GM23248 (cell line): ENCODE results near the gene MAMDC4. TPM values are rescaled to one million over a fixed set of nuclear protein-coding genes. Genes with fewer than 3 reads are reported as not detected.
"Not testable (repeated sequence)": the region's sequence is repeated elsewhere in the genome, so short reads cannot be mapped to it uniquely, and the experiment has no call there.

ENCODE experiments used
- DNase-seq: peaks from one replicate; pipeline ENCODE4 v3.0.0-alpha.2; 2015
- H2AFZ ChIP-seq: fragments of 200-600 bp; sonication (generic); 2 replicates; pipeline ENCODE4 v1.6.1; 2016; ENCODE audit warnings: antibody characterized with exemption
- H3F3A ChIP-seq: fragments of 200-600 bp; sonication (generic); 2 replicates; pipeline ENCODE4 v1.6.1; 2016; ENCODE audit warnings: mild to moderate bottlenecking, antibody characterized with exemption, mixed run types; ENCODE audit not compliant: insufficient read depth
- H3K27ac ChIP-seq: fragments of 200-600 bp; sonication (generic); 2 replicates; pipeline ENCODE4 v1.5.1; 2016; ENCODE audit warnings: mild to moderate bottlenecking
- H3K27me3 ChIP-seq: fragments of 200-600 bp; sonication (generic); replicated peaks from 2 replicates; pipeline ENCODE4 v1.6.1; 2016; ENCODE audit warnings: mild to moderate bottlenecking; ENCODE audit not compliant: insufficient read depth
- H3K36me3 ChIP-seq: fragments of 200-600 bp; sonication (generic); 2 replicates; pipeline ENCODE4 v1.6.1; 2016; ENCODE audit warnings: low read depth, mild to moderate bottlenecking
- H3K4me1 ChIP-seq: fragments of 200-600 bp; sonication (generic); 2 replicates; pipeline ENCODE4 v1.6.1; 2016; ENCODE audit warnings: mild to moderate bottlenecking; ENCODE audit not compliant: insufficient read depth
- H3K4me2 ChIP-seq: fragments of 200-600 bp; sonication (generic); one replicate; pipeline ENCODE4 v1.6.1; 2016; ENCODE audit warnings: mild to moderate bottlenecking; ENCODE audit not compliant: unreplicated experiment
- H3K4me3 ChIP-seq: fragments of 200-600 bp; sonication (generic); 2 replicates; pipeline ENCODE4 v1.5.1; 2016; ENCODE audit warnings: mild to moderate bottlenecking
- H3K79me2 ChIP-seq: fragments of 200-600 bp; sonication (generic); 2 replicates; pipeline ENCODE4 v1.6.1; 2016; ENCODE audit warnings: mild to moderate bottlenecking; ENCODE audit not compliant: insufficient read depth
- H3K9ac ChIP-seq: fragments of 200-600 bp; sonication (generic); 2 replicates; pipeline ENCODE4 v1.6.1; 2016; ENCODE audit warnings: mild to moderate bottlenecking
- H3K9me2 ChIP-seq: fragments of 200-600 bp; sonication (generic); 2 replicates; pipeline ENCODE4 v1.6.1; 2016; ENCODE audit warnings: mixed run types, mild to moderate bottlenecking, moderate library complexity; ENCODE audit not compliant: insufficient read depth
- H3K9me3 ChIP-seq: fragments of 200-600 bp; sonication (generic); one replicate; pipeline ENCODE4 v1.6.1; 2017; ENCODE audit warnings: low read depth
- H4K20me1 ChIP-seq: fragments of 200-600 bp; sonication (generic); 2 replicates; pipeline ENCODE4 v1.6.0; 2016; ENCODE audit not compliant: insufficient read depth
- EZH2 ChIP-seq: fragments of 200-600 bp; sonication (generic); IDR thresholded peaks from 2 replicates; pipeline ENCODE4 v1.6.1; 2018; ENCODE audit warnings: antibody characterized with exemption, mild to moderate bottlenecking; ENCODE audit not compliant: insufficient read depth, poor library complexity, severe bottlenecking
- EZH2phosphoT487 ChIP-seq: fragments of 200-600 bp; sonication (generic); IDR thresholded peaks from 2 replicates; pipeline ENCODE4 v1.6.1; 2018; ENCODE audit warnings: antibody characterized with exemption, moderate library complexity, mild to moderate bottlenecking, low read depth; ENCODE audit not compliant: insufficient read depth
- WGBS, 2 experiments: methylation state at CpG; one replicate each; pipeline ENCODE4 v1.1.6; 2015 to 2017; ENCODE audit warnings: low lambda C conversion rate in 2 of 2, low coverage in 1 of 2; ENCODE audit errors: missing lambda C conversion rate in 2 of 2; 5-methylcytosine and 5-hydroxymethylcytosine counted together
- in situ Hi-C: fragments of 300-500 bp; cut with MboI; formaldehyde crosslinking; loops from 2 replicates; pipeline ENCODE4 v1.15.0; 2020
- polyA plus RNA-seq: library from polyadenylated mRNA; unstranded; fragments of >200 nt; fragmentation: Nextera tagmentation; extraction: Ambion mirVana; gene quantifications from 2 replicates; pipeline ENCODE4 v1.2.1, GENCODE V29; 2016
- total RNA-seq: library from RNA; depleted of rRNA; stranded (reverse); fragments of >200 nt; shearing (Covaris generic); gene quantifications from 2 replicates; pipeline ENCODE4 v1.2.3, GENCODE V29; 2014

MAMDC4 gene
- total and polyA plus RNA-seq, 2 experiments from 2014 or later, result 0.35 to 2.3 TPM

GRCh38 chr9:136835932-136836904 lies 15.9 kb upstream of the MAMDC4 start:
- Histone ChIP-seq H3K4me2 (no peak overlapping the region), H3K27me3 (no peaks in the 10 kb centered on the region), H3K4me3 (no peak overlapping the region), H2AFZ (no peak overlapping the region), H4K20me1 (no peaks in the 10 kb centered on the region), H3K79me2 (no peaks in the 10 kb centered on the region), H3K4me1 (peaks cover 8% of the 10 kb centered on the region; the same call in 1 of the 2 replicates), H3K9ac (no peak overlapping the region), H3K36me3 (no peaks in the 10 kb centered on the region), H3F3A (no peaks in the 10 kb centered on the region), H3K9me2 (no peaks in the 10 kb centered on the region), H3K9me3 (no peaks in the 10 kb centered on the region), H3K27ac (no peak overlapping the region)
- no peak for TF ChIP-seq EZH2phosphoT487
- TF ChIP-seq EZH2, result no peak
- 88 to 90% methylated on average over 20 to 21 of the region's 21 CpGs for WGBS, 2 experiments
- in situ Hi-C loops, result no loop called here
- DNase-seq, result no peak

DNA sequence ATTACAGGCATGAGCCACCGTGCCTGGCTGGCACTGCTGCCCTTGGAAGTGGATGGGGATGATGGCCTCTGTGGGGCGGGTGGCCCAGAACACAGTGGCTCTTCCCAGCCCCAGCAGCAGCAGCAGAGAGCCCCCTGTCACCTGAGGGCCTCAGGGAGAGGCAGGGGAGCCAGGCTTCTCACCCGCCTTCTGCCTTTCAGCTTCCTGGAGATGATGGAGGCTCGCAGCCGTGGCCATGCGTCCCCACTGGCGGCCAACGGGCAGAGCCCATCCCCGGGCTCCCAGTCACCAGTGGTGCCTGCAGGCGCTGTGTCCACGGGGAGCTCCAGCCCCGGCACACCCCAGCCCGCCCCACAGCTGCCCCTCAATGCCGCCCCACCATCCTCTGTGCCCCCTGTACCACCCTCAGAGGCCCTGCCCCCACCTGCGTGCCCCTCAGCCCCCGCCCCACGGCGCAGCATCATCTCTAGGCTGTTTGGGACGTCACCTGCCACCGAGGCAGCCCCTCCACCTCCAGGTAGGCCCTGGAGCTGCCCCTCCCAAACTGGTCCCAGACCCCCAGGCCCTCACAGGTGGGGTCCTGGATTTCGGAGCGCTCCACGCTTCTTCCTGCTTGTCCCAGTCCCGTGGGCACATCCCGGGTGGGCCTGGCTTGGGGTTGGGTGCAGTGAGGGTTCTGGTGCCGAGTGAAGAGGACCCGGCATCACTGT lies 14.8 kb upstream of the MAMDC4 start:
- TF ChIP-seq EZH2phosphoT487 (no peak), EZH2 (no peak)
- Histone ChIP-seq H3K9me2 (no peaks in the 10 kb centered on the region), H3K4me2 (no peak overlapping the region), H3K79me2 (no peaks in the 10 kb centered on the region), H2AFZ (no peak overlapping the region), H3K36me3 (no peaks in the 10 kb centered on the region), H3K27ac (no peak overlapping the region), H4K20me1 (no peaks in the 10 kb centered on the region), H3K4me1 (peaks cover 13% of the 10 kb centered on the region), H3K27me3 (no peaks in the 10 kb centered on the region), H3F3A (no peaks in the 10 kb centered on the region), H3K9ac (no peak overlapping the region), H3K9me3 (no peaks in the 10 kb centered on the region), H3K4me3 (no peak overlapping the region)
- in situ Hi-C loops, result no loop called here
- DNase-seq, result no peak
- WGBS, 2 experiments, result 87 to 92% methylated on average over 17 to 27 of the region's 27 CpGs

- H3K27ac ChIP-seq, H3K9me3 ChIP-seq, in situ Hi-C loops, H3K27me3 ChIP-seq, H3K4me2 ChIP-seq, H2AFZ ChIP-seq, DNase-seq, H3K4me3 ChIP-seq, H3K9ac ChIP-seq, H4K20me1 ChIP-seq, H3K36me3 ChIP-seq, H3F3A ChIP-seq, H3K79me2 ChIP-seq, H3K9me2 ChIP-seq: not testable (repeated sequence)
- WGBS, 2 experiments, result 87 to 92% methylated on average over 13 to 15 of the region's 15 CpGs
- H3K4me1 ChIP-seq, result peaks cover 13% of the 10 kb centered on the region
Measured at GRCh38 chr9:136837856-136838277, 14.3 kb upstream of the MAMDC4 start.

DNA sequence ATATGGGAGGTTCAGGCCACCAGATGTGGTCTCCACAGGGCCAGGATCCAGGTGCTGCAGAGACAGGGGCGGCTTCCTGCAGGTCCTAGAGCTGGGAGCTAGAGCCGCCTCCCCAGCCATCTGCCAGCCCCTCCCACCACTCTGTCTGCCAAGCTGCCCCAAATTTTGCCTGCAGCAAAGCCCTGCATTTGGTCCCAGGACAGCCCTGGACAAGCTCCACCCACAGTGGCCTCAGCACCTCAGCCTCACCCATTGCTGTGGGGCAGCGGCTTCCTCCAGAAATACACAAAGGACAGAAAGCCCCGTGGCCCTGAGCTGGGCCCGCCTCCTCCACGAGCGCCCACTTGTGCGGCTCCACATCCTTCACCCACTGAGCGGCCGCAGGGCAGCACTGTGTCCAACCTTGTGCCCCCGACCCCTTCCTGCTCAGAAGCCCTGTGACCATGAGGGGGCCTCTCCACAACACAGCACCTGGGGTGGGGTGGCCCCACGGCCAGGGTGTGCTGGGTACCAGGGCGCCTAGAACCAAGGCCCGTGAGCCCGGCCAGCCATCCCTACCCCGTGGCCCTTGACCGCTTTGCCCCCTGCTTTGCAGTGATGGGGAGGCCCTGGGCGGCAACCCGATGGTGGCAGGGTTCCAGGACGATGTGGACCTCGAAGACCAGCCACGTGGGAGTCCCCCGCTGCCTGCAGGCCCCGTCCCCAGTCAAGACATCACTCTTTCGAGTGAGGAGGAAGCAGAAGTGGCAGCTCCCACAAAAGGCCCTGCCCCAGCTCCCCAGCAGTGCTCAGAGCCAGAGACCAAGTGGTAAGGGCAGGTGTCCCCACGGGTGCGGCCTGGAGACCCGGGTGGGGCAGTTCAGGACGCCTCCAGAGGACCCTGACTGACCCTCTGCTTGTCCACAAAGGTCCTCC lies 13.6 kb upstream of the MAMDC4 start:
- Histone ChIP-seq H3K36me3 (no peaks in the 10 kb centered on the region), H2AFZ (no peak overlapping the region), H3K4me2 (no peak overlapping the region), H4K20me1 (no peaks in the 10 kb centered on the region), H3K9me3 (no peaks in the 10 kb centered on the region), H3K9me2 (no peaks in the 10 kb centered on the region), H3K4me1 (peaks cover 13% of the 10 kb centered on the region), H3K27me3 (no peaks in the 10 kb centered on the region), H3K27ac (no peak overlapping the region), H3K79me2 (no peaks in the 10 kb centered on the region), H3K4me3 (no peak overlapping the region), H3K9ac (no peak overlapping the region), H3F3A (no peaks in the 10 kb centered on the region)
- TF ChIP-seq EZH2 (no peak), EZH2phosphoT487 (no peak)
- WGBS, 2 experiments, result 85 to 88% methylated on average over 25 to 29 of the region's 29 CpGs
- in situ Hi-C loops, result no loop called here
- DNase-seq, result no peak
